ENCODE data around the gene FER.
"Not testable (repeated sequence)": the region's sequence is repeated elsewhere in the genome, so short reads cannot be mapped to it uniquely, and the experiment has no call there.

FER gene

GRCh38 chr5:108869066-108869465, 121.4 kb downstream of the FER start:
- DNase-seq (ENCODE audit: low read depth in 2 of 3, low spot score in 2 of 3): no peak

GRCh38 chr5:108876451-108876850, 128.8 kb downstream of the FER start:
- no peak for DNase-seq (ENCODE audit: low read depth in 2 of 3, low spot score in 2 of 3)

GRCh38 chr5:108878756-108879155, 131.1 kb downstream of the FER start:
- DNase-seq (ENCODE audit: low read depth in 2 of 3, low spot score in 2 of 3): no peak

GRCh38 chr5:108881133-108881532, 133.4 kb downstream of the FER start:
- no peak for DNase-seq (ENCODE audit: low read depth in 2 of 3, low spot score in 2 of 3)

- DNase-seq (ENCODE audit: low read depth in 2 of 3, low spot score in 2 of 3): no peak
Measured at GRCh38 chr5:108884736-108885135, 137.0 kb downstream of the FER start.

- no peak for DNase-seq (ENCODE audit: low read depth in 2 of 3, low spot score in 2 of 3)
Measured at GRCh38 chr5:108898257-108898656, 150.6 kb downstream of the FER start.

GRCh38 chr5:108898707-108899106, 151.0 kb downstream of the FER start:
- no peak for DNase-seq (ENCODE audit: low read depth in 2 of 3, low spot score in 2 of 3)

- DNase-seq (ENCODE audit: low read depth in 2 of 3, low spot score in 2 of 3): not testable (repeated sequence)
Measured at GRCh38 chr5:108899244-108899643, 151.5 kb downstream of the FER start.

- DNase-seq (ENCODE audit: low read depth in 2 of 3, low spot score in 2 of 3): no peak
Measured at GRCh38 chr5:108900668-108901067, 153.0 kb downstream of the FER start.

- DNase-seq (ENCODE audit: low read depth in 2 of 3, low spot score in 2 of 3): no peak
Measured at GRCh38 chr5:108905805-108906204, 158.1 kb downstream of the FER start.

- DNase-seq (ENCODE audit: low read depth in 2 of 3, low spot score in 2 of 3): no peak
Measured at GRCh38 chr5:108910627-108911026, 162.9 kb downstream of the FER start.

GRCh38 chr5:108911055-108911454, 163.4 kb downstream of the FER start:
- DNase-seq (ENCODE audit: low read depth in 2 of 3, low spot score in 2 of 3): no peak

- no peak for DNase-seq (ENCODE audit: low read depth in 2 of 3, low spot score in 2 of 3)
Measured at GRCh38 chr5:108917596-108917995, 169.9 kb downstream of the FER start.

GRCh38 chr5:108919591-108920326, 172.1 kb downstream of the FER start:
- no peak for DNase-seq (ENCODE audit: low read depth in 2 of 3, low spot score in 2 of 3)

GRCh38 chr5:108924457-108924961, 176.8 kb downstream of the FER start:
- DNase-seq (ENCODE audit: low read depth in 2 of 3, low spot score in 2 of 3): no peak

GRCh38 chr5:108925073-108925472, 177.4 kb downstream of the FER start:
- DNase-seq (ENCODE audit: low read depth in 2 of 3, low spot score in 2 of 3): no peak

- no peak for DNase-seq (ENCODE audit: low read depth in 2 of 3, low spot score in 2 of 3)
Measured at GRCh38 chr5:108930107-108930506, 182.4 kb downstream of the FER start.

- DNase-seq (ENCODE audit: low read depth in 2 of 3, low spot score in 2 of 3): no peak
Measured at GRCh38 chr5:108935611-108936010, 187.9 kb downstream of the FER start.

- DNase-seq (ENCODE audit: low read depth in 2 of 3, low spot score in 2 of 3): no peak
Measured at GRCh38 chr5:108937221-108937620, 189.5 kb downstream of the FER start.

- DNase-seq (ENCODE audit: low read depth in 2 of 3, low spot score in 2 of 3): no peak
Measured at GRCh38 chr5:108940506-108940905, 192.8 kb downstream of the FER start.

GRCh38 chr5:108941746-108942145, 194.0 kb downstream of the FER start:
- no peak for DNase-seq (ENCODE audit: low read depth in 2 of 3, low spot score in 2 of 3)

- DNase-seq (ENCODE audit: low read depth in 2 of 3, low spot score in 2 of 3): no peak
Measured at GRCh38 chr5:108942701-108943100, 195.0 kb downstream of the FER start.

- DNase-seq (ENCODE audit: low read depth in 2 of 3, low spot score in 2 of 3): no peak
Measured at GRCh38 chr5:108945094-108945493, 197.4 kb downstream of the FER start.
